ENCODE measurements around the gene TPSB2.
"Not testable (repeated sequence)": the region's sequence is repeated elsewhere in the genome, so short reads cannot be mapped to it uniquely, and the experiment has no call there.

TPSB2 gene

DNA sequence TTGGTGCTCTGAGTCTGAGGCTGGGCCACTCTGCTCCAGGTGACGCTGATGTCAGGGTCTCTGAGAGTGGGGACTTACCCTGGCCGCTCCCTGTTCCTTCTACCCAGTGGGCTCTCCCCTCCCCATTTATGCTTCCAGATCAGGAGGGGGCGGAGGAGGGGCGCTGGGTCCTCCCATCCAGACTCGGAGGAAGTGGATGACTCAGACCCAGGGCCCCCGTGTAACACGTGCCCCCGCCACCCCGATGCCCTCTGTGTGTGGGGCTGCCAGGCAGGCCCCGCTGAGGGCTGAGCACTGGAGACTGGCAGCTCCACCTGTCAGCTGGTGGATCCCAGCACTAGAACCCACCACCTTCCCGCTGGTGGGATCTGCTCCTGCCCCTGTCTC, at the start of gene TPSB2:
Gene TPSB2, minus strand, starts transcription at position 101 of the 387 bp plus-strand sequence. CDS start 233 bp downstream, outside the sequence.
- H3K4me1 ChIP-seq (ENCODE audit: control insufficient read depth, insufficient read depth, low read length); H3K36me3 ChIP-seq (ENCODE audit: control insufficient read depth in 2 of 2, insufficient read depth in 1 of 2, low read length in 2 of 2); H3K9me3 ChIP-seq (ENCODE audit: control insufficient read depth, insufficient read depth, low read depth, low read length); POLR2A ChIA-PET; H3K27ac ChIP-seq (ENCODE audit: extremely low read depth, low read depth, low read length); H3K4me3 ChIP-seq (ENCODE audit: low read depth, low read length); CTCF ChIA-PET: not testable (repeated sequence)

DNA sequence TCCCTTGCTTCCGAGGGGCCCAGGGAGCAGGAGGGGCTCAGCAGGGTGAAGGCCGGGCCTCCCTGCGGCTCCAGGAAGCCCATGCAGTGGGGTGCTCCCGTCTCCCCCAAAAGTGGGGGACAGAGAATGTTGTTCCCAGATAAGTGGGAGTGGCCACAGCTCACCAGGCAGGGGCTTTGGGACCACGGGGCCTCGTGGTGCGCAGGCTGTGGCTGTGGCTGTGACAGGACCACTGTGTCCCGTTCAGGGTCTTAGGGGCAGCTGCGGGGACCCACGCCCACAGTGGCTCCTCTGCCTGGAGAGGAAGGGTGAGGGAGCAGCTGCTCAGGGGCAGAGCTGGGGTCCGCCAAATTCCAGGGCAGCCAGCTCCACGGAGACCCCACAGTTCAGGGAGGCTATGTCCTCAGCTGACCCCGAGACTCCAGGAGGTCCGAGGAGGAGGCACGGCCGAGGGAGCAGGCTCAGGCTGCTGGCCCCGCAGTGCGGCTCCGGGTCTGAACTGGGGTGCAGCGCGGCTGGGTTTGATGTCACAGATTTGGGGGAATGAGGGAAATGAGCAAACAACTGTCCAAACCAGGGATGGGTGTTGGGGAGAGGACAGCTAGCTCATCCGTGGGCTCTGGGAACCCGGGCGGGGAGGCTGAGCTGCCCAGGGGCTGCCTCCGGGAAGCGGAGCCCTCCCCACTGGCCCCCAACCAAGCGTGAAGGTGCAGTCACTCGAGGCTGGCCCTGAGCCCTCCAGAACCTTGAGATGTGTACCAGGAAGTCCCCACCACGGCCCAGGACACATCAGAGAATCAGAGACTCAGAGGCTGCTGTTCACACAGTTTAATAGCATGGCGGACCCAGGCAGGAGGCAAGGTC, 49.3 kb upstream of the TPSB2 start:
- TF ChIP-seq, protein P1, sequence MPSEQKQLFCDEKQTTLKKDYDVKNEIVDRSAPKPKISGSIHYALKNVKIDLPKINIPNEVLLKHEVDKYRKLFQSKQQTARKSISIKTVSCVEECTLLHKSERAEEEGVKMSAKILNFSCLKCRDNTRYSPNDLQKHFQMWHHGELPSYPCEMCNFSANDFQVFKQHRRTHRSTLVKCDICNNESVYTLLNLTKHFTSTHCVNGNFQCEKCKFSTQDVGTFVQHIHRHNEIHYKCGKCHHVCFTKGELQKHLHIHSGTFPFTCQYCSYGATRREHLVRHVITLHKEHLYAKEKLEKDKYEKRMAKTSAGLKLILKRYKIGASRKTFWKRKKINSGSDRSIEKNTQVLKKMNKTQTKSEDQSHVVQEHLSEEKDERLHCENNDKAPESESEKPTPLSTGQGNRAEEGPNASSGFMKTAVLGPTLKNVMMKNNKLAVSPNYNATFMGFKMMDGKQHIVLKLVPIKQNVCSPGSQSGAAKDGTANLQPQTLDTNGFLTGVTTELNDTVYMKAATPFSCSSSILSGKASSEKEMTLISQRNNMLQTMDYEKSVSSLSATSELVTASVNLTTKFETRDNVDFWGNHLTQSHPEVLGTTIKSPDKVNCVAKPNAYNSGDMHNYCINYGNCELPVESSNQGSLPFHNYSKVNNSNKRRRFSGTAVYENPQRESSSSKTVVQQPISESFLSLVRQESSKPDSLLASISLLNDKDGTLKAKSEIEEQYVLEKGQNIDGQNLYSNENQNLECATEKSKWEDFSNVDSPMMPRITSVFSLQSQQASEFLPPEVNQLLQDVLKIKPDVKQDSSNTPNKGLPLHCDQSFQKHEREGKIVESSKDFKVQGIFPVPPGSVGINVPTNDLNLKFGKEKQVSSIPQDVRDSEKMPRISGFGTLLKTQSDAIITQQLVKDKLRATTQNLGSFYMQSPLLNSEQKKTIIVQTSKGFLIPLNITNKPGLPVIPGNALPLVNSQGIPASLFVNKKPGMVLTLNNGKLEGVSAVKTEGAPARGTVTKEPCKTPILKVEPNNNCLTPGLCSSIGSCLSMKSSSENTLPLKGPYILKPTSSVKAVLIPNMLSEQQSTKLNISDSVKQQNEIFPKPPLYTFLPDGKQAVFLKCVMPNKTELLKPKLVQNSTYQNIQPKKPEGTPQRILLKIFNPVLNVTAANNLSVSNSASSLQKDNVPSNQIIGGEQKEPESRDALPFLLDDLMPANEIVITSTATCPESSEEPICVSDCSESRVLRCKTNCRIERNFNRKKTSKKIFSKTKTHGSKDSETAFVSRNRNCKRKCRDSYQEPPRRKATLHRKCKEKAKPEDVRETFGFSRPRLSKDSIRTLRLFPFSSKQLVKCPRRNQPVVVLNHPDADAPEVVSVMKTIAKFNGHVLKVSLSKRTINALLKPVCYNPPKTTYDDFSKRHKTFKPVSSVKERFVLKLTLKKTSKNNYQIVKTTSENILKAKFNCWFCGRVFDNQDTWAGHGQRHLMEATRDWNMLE (tag by site-specific recombination; conservative IDR thresholded peaks at IDR 0.05; ENCODE audit: low read depth) = no peak
- TF ChIP-seq, protein P2, sequence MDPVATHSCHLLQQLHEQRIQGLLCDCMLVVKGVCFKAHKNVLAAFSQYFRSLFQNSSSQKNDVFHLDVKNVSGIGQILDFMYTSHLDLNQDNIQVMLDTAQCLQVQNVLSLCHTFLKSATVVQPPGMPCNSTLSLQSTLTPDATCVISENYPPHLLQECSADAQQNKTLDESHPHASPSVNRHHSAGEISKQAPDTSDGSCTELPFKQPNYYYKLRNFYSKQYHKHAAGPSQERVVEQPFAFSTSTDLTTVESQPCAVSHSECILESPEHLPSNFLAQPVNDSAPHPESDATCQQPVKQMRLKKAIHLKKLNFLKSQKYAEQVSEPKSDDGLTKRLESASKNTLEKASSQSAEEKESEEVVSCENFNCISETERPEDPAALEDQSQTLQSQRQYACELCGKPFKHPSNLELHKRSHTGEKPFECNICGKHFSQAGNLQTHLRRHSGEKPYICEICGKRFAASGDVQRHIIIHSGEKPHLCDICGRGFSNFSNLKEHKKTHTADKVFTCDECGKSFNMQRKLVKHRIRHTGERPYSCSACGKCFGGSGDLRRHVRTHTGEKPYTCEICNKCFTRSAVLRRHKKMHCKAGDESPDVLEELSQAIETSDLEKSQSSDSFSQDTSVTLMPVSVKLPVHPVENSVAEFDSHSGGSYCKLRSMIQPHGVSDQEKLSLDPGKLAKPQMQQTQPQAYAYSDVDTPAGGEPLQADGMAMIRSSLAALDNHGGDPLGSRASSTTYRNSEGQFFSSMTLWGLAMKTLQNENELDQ (tag by site-specific recombination; IDR thresholded peaks at IDR 0.05; ENCODE audit: low read depth) = no peak
- TF ChIP-seq ZBTB7A (tag by site-specific recombination; IDR thresholded peaks at IDR 0.05; ENCODE audit: low read depth) = no peak
- no peak for TF ChIP-seq ZNF416 (tag by site-specific recombination; IDR thresholded peaks at IDR 0.05)
- TF ChIP-seq ZNF521 (tag by site-specific recombination; IDR thresholded peaks at IDR 0.05) = no peak
- no peak for TF ChIP-seq HOXA7 (CRISPR knock-in tag; IDR thresholded peaks at IDR 0.05; ENCODE audit: borderline replicate concordance)
- TF ChIP-seq, protein P3, sequence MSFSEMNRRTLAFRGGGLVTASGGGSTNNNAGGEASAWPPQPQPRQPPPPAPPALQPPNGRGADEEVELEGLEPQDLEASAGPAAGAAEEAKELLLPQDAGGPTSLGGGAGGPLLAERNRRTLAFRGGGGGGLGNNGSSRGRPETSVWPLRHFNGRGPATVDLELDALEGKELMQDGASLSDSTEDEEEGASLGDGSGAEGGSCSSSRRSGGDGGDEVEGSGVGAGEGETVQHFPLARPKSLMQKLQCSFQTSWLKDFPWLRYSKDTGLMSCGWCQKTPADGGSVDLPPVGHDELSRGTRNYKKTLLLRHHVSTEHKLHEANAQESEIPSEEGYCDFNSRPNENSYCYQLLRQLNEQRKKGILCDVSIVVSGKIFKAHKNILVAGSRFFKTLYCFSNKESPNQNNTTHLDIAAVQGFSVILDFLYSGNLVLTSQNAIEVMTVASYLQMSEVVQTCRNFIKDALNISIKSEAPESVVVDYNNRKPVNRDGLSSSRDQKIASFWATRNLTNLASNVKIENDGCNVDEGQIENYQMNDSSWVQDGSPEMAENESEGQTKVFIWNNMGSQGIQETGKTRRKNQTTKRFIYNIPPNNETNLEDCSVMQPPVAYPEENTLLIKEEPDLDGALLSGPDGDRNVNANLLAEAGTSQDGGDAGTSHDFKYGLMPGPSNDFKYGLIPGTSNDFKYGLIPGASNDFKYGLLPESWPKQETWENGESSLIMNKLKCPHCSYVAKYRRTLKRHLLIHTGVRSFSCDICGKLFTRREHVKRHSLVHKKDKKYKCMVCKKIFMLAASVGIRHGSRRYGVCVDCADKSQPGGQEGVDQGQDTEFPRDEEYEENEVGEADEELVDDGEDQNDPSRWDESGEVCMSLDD (tag by site-specific recombination; IDR thresholded peaks at IDR 0.05) = no peak
- TF ChIP-seq SETDB1 (IDR thresholded peaks at IDR 0.05; ENCODE audit: insufficient read length, low read length) = no peak
- TF ChIP-seq ZSCAN16 (tag by site-specific recombination; IDR thresholded peaks at IDR 0.05) = no peak
- TF ChIP-seq HIC1 (tag by site-specific recombination; IDR thresholded peaks at IDR 0.05) = no peak
- no peak for TF ChIP-seq ZNF184 (tag by site-specific recombination; IDR thresholded peaks at IDR 0.05)
- no peak for TF ChIP-seq ZNF140 (tag by site-specific recombination; IDR thresholded peaks at IDR 0.05)
- no peak for TF ChIP-seq GLIS2 (tag by site-specific recombination; IDR thresholded peaks at IDR 0.05)
- no peak for TF ChIP-seq ZNF121 (tag by site-specific recombination; IDR thresholded peaks at IDR 0.05)
- TF ChIP-seq FEZF1 (tag by site-specific recombination; IDR thresholded peaks at IDR 0.05) = no peak
- TF ChIP-seq, protein P4, sequence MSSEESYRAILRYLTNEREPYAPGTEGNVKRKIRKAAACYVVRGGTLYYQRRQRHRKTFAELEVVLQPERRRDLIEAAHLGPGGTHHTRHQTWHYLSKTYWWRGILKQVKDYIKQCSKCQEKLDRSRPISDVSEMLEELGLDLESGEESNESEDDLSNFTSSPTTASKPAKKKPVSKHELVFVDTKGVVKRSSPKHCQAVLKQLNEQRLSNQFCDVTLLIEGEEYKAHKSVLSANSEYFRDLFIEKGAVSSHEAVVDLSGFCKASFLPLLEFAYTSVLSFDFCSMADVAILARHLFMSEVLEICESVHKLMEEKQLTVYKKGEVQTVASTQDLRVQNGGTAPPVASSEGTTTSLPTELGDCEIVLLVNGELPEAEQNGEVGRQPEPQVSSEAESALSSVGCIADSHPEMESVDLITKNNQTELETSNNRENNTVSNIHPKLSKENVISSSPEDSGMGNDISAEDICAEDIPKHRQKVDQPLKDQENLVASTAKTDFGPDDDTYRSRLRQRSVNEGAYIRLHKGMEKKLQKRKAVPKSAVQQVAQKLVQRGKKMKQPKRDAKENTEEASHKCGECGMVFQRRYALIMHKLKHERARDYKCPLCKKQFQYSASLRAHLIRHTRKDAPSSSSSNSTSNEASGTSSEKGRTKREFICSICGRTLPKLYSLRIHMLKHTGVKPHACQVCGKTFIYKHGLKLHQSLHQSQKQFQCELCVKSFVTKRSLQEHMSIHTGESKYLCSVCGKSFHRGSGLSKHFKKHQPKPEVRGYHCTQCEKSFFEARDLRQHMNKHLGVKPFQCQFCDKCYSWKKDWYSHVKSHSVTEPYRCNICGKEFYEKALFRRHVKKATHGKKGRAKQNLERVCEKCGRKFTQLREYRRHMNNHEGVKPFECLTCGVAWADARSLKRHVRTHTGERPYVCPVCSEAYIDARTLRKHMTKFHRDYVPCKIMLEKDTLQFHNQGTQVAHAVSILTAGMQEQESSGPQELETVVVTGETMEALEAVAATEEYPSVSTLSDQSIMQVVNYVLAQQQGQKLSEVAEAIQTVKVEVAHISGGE (tag by site-specific recombination; conservative IDR thresholded peaks at IDR 0.05; ENCODE audit: low read depth) = no peak
- POLR2A ChIA-PET = no interaction called here
- CTCF ChIA-PET = interaction anchor here (0.7 kb wide), 1 partner anchor 21 kb away, joined by 3 read pairs; no protein-coding TSS in a partner anchor
- Histone ChIP-seq H3K4me3 (ENCODE audit: low read depth, low read length) (no peak overlapping the region), H3K36me3 (ENCODE audit: control insufficient read depth in 2 of 2, insufficient read depth in 1 of 2, low read length in 2 of 2) (no peaks in the 10 kb centered on the region), H3K9me3 (ENCODE audit: control insufficient read depth, insufficient read depth, low read depth, low read length) (no peaks in the 10 kb centered on the region), H3K27ac (ENCODE audit: extremely low read depth, low read depth, low read length) (no peak overlapping the region), H3K4me1 (ENCODE audit: control insufficient read depth, insufficient read depth, low read length) (no peaks in the 10 kb centered on the region)
